HepG2 (cell line): ENCODE data around the gene C5orf24.

ENCODE experiments used
- CTCF ChIP-seq: sonication (generic); formaldehyde crosslinking; IDR thresholded peaks from 2 replicates; pipeline ENCODE4 v1.5.0; 2020; ENCODE audit warnings: mild to moderate bottlenecking, missing genetic modification reagents, moderate library complexity
- HNF1B ChIP-seq: sonication (generic); formaldehyde crosslinking; IDR thresholded peaks from 2 replicates; pipeline ENCODE4 v1.5.1; 2020; ENCODE audit warnings: mild to moderate bottlenecking, moderate library complexity, missing genetic modification reagents
- IRF2 ChIP-seq: IDR thresholded peaks from 2 replicates; pipeline ENCODE4 v1.6.1; 2018; ENCODE audit warnings: missing genetic modification reagents, missing compliant biosample characterization
- KLF9 ChIP-seq: IDR thresholded peaks from 2 replicates; pipeline ENCODE4 v1.6.1; 2016; ENCODE audit warnings: low read depth
- MAFG ChIP-seq: sonication (generic); formaldehyde crosslinking; IDR thresholded peaks from 2 replicates; pipeline ENCODE4 v1.5.1; 2020; ENCODE audit warnings: mild to moderate bottlenecking, missing genetic modification reagents
- PBX3 ChIP-seq: sonication (generic); formaldehyde crosslinking; IDR thresholded peaks from 2 replicates; pipeline ENCODE4 v1.8.1; 2023; ENCODE audit warnings: missing genetic modification reagents, inconsistent platforms, borderline replicate concordance
- YEATS2 ChIP-seq: sonication (generic); formaldehyde crosslinking; IDR thresholded peaks from 2 replicates; pipeline ENCODE4 v1.4.0; 2020; ENCODE audit warnings: missing genetic modification reagents, borderline replicate concordance
- ZNF292 ChIP-seq: sonication (generic); formaldehyde crosslinking; IDR thresholded peaks from 2 replicates; pipeline ENCODE4 v1.8.1; 2022; ENCODE audit warnings: mild to moderate bottlenecking, low read depth, missing genetic modification reagents, borderline replicate concordance
- ZNF629 ChIP-seq: sonication (generic); formaldehyde crosslinking; conservative IDR thresholded peaks from 2 replicates; pipeline ENCODE4 v1.5.0; 2020; ENCODE audit warnings: missing genetic modification reagents
- ZNF670 ChIP-seq: sonication (generic); formaldehyde crosslinking; IDR thresholded peaks from 2 replicates; pipeline ENCODE4 v1.8.0; 2022; ENCODE audit warnings: mild to moderate bottlenecking, missing genetic modification reagents, borderline replicate concordance
- TF ChIP-seq, protein P1 (sequence below): sonication (generic); formaldehyde crosslinking; IDR thresholded peaks from 2 replicates; pipeline ENCODE4 v1.4.0; 2020; ENCODE audit warnings: mild to moderate bottlenecking, missing genetic modification reagents

GRCh38 chr5:134864707-134865106, 18.9 kb downstream of the C5orf24 start:
- no peak for TF ChIP-seq KLF9 (CRISPR knock-in tag)
- TF ChIP-seq YEATS2 (CRISPR knock-in tag): no peak
- no peak for TF ChIP-seq PBX3 (CRISPR knock-in tag)
- TF ChIP-seq HNF1B (CRISPR knock-in tag): no peak
- TF ChIP-seq ZNF670 (CRISPR knock-in tag): no peak
- no peak for TF ChIP-seq ZNF629 (CRISPR knock-in tag)
- no peak for TF ChIP-seq IRF2 (CRISPR knock-in tag)
- no peak for TF ChIP-seq ZNF292 (CRISPR knock-in tag)
- TF ChIP-seq, protein P1, sequence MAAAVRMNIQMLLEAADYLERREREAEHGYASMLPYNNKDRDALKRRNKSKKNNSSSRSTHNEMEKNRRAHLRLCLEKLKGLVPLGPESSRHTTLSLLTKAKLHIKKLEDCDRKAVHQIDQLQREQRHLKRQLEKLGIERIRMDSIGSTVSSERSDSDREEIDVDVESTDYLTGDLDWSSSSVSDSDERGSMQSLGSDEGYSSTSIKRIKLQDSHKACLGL (CRISPR knock-in tag): no peak
- no peak for TF ChIP-seq CTCF
- no peak for TF ChIP-seq MAFG (CRISPR knock-in tag)
